RWPE2 (cell line): Measurements from ENCODE around the gene LSS.

Source experiments
- ATAC-seq: fragments of 200-7000 bp; cut with Tn5 transposase; 3 replicates; pipeline ENCODE4 v1.9.1; 2021; ENCODE audit warnings: low read depth
- DNase-seq: peaks from one replicate; pipeline ENCODE4 v3.0.0-alpha.2; 2020; ENCODE audit warnings: low spot score
- H3K27ac ChIP-seq: fragments of 450-650 bp; 2 replicates; pipeline ENCODE4 v1.5.1; 2017; ENCODE audit warnings: mild to moderate bottlenecking; ENCODE audit not compliant: poor library complexity, severe bottlenecking
- H3K27me3 ChIP-seq: fragments of 250-450 bp; sonication (Bioruptor Pico); 2 replicates; pipeline ENCODE4 v1.5.1; 2021; ENCODE audit warnings: mild to moderate bottlenecking, moderate library complexity; ENCODE audit not compliant: insufficient read depth, poor library complexity, severe bottlenecking
- H3K36me3 ChIP-seq: fragments of 250-450 bp; sonication (Bioruptor Pico); 2 replicates; pipeline ENCODE4 v1.5.1; 2020; ENCODE audit warnings: low read depth, mild to moderate bottlenecking, moderate library complexity
- H3K4me1 ChIP-seq: fragments of 250-450 bp; sonication (Bioruptor Pico); 2 replicates; pipeline ENCODE4 v1.5.1; 2021; ENCODE audit warnings: mild to moderate bottlenecking, moderate library complexity; ENCODE audit not compliant: insufficient read depth, poor library complexity, severe bottlenecking
- H3K4me3 ChIP-seq: fragments of 250-450 bp; sonication (Bioruptor Pico); 2 replicates; pipeline ENCODE4 v1.5.1; 2021; ENCODE audit warnings: mild to moderate bottlenecking, moderate library complexity; ENCODE audit not compliant: severe bottlenecking
- H3K9me3 ChIP-seq: fragments of 250-450 bp; sonication (Bioruptor Pico); 2 replicates; pipeline ENCODE4 v1.5.1; 2021; ENCODE audit warnings: mild to moderate bottlenecking, moderate library complexity; ENCODE audit not compliant: severe bottlenecking
- TF ChIP-seq, protein P1 (sequence below): fragments of 450-650 bp; IDR thresholded peaks from one replicate; pipeline ENCODE4 v1.5.1; 2017; ENCODE audit warnings: mild to moderate bottlenecking, moderate library complexity; ENCODE audit not compliant: poor library complexity, severe bottlenecking

The LSS gene

DNA sequence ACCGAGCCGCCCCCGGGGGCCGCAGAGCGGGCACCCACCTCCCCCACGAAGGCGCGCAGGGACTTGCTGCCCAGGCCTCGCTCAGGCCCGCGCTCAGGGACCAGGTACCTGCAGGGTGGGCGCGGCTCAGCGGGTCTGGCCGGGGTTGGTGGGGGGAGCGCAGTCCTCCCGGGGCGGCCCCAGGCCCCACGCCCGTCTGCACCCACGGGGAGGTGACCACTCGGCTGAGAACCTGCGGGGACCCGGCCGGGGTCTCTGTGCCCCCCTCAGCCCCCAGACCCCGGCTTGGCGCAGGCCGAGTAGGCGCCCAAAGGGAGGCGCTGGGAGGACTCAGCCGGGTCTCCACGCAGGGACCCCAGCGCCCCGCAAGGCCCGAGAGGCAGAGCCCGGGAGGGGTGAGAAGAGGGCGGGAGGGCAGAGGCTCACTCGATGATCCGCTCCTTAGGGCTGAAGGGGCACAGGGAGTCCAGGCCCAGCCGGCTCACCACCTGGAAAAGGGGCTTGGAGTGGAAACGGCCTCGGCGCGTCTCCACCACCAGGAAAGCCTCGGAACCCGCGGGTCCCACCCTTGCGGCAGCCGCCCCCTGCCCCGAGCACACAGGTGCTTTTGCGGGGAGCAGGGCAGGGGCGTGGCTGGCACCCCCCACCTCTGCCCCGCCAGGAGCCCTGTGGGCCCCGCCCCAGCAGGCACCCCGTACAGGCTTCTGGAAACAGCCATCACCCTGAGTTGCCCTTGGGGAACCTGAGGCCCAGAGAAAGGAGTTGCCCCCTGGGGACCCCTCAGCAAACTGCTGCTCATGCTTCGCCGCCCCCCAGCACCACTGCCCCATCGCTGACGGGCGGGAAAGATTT, 82.5 kb downstream of the LSS start:
- DNase-seq (no peak), ATAC-seq (no peak)
- Histone ChIP-seq H3K36me3 (no peaks in the 10 kb centered on the region), H3K4me3 (no peak overlapping the region), H3K4me1 (peaks cover 3% of the 10 kb centered on the region), H3K9me3 (no peaks in the 10 kb centered on the region), H3K27ac (no peak overlapping the region), H3K27me3 (no peaks in the 10 kb centered on the region)
- TF ChIP-seq, protein P1, sequence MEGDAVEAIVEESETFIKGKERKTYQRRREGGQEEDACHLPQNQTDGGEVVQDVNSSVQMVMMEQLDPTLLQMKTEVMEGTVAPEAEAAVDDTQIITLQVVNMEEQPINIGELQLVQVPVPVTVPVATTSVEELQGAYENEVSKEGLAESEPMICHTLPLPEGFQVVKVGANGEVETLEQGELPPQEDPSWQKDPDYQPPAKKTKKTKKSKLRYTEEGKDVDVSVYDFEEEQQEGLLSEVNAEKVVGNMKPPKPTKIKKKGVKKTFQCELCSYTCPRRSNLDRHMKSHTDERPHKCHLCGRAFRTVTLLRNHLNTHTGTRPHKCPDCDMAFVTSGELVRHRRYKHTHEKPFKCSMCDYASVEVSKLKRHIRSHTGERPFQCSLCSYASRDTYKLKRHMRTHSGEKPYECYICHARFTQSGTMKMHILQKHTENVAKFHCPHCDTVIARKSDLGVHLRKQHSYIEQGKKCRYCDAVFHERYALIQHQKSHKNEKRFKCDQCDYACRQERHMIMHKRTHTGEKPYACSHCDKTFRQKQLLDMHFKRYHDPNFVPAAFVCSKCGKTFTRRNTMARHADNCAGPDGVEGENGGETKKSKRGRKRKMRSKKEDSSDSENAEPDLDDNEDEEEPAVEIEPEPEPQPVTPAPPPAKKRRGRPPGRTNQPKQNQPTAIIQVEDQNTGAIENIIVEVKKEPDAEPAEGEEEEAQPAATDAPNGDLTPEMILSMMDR: no peak

DNA sequence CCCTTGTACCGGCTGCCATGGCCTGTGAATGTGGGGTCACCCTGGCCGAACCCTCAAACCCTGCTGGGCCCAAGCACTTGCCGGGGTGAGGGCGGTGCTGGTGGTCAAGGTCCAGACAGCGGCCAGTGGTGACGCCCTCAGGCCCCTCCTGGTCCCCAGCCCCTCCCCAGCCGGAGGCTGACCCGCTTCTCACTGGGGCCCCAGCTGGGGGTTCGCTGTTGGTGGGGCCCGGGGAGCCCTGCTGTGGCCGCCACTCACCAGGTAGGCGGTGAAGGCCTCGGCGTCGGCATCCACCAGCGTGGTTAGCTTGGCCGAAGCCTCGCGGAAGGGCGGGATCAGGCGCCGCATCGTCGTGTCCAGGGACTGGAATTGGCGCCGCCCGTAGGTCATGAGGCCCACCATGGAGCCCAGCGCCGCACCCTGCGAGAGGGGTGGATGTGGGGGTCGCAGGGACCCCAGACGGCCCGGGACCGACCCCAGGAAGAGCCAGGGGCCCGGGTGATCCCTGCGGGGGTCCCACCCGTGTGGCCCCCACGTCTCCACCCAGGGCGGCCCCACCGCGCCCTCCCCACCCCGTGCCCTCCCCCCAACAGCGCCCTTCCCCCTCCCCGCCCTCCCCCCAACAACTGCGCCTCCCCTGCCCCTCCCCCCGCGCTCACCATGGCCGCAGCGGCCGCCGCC, 83.3 kb downstream of the LSS start:
- ATAC-seq (no peak), DNase-seq (no peak)
- Histone ChIP-seq H3K27me3 (no peaks in the 10 kb centered on the region), H3K9me3 (no peaks in the 10 kb centered on the region), H3K4me1 (peaks cover 3% of the 10 kb centered on the region), H3K27ac (no peak overlapping the region), H3K36me3 (no peaks in the 10 kb centered on the region), H3K4me3 (no peak overlapping the region)
- TF ChIP-seq, protein P1: no peak

DNA sequence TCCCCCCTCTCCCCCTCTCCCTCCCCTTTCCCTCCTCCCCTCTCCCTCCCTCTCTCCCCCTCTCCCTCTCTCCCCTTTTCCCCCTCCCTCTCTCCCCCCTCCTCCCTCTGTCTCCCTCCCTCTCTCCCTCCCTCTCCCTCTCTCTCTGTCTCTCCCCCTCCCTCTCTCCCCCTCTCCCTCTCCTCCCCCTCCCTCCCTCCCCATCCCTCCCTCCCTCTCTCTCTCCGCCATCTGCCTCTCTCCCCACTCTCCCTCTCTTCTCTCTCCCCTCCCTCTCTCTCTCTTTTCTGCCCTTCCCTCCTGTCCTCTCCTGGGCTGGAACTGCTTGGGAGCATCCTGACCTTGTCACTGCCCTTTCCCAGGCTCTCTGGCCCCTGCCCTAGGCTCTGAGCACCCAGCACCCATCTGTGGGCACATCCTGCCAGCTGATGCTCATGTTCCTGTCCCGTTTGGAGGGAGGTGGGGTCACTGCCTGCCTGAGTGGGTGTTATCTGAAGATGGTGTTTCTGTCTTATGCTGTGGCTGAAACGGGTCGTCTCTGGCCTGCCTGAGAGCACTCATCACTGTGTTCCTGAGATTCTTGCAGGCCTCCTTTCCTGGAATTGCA, 84.0 kb downstream of the LSS start:
- TF ChIP-seq, protein P1: no peak
- Histone ChIP-seq H3K4me3 (no peak overlapping the region), H3K36me3 (no peaks in the 10 kb centered on the region), H3K27me3 (no peaks in the 10 kb centered on the region), H3K27ac (no peak overlapping the region), H3K9me3 (no peaks in the 10 kb centered on the region), H3K4me1 (peaks cover 3% of the 10 kb centered on the region)
- ATAC-seq (no peak), DNase-seq (no peak)

DNA sequence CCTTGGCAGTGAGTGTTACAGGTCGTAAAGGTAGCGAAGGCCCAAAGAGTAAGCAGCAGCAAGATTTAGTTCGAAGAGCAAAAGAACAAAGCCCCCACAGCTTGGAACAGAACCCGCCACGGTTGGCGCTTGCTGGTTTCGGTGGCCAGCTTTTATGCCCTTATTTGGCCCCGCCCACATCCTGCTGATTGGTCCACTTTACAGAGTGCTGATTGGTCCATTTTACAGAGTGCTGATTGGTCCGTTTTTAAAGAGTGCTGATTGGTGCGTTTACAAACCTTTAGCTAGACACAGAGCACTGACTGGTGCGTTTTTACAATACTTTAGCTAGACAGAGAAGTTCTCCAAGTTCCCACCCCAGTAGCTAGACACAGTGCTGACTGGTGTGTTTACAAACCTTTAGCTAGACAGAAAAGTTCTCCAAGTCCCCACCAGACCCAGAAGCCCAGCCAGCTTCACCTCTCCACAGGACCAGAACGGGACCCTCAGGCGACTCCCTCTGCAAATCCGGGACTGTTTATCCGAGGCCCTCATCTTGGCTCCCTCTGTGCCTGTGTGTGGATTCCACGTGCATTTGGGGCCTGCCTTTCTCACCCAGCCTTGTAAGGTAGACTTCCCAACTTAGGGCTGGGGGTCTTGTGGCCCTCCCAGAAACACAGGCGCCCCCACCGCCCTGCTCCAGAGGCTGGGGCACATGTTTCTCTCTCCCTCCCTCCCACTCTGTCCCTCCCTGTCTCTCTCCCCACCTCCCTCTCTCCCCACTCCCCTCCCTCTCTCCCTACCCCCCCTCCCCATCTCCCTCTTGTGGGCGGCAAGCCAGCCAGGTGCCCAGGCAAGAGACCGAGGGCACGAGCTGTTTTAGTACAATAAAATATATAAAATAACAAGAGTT, 85.7 kb downstream of the LSS start:
- Histone ChIP-seq H3K9me3 (no peaks in the 10 kb centered on the region), H3K36me3 (no peaks in the 10 kb centered on the region), H3K27me3 (no peaks in the 10 kb centered on the region), H3K4me1 (peaks cover 3% of the 10 kb centered on the region), H3K4me3 (no peak overlapping the region), H3K27ac (no peak overlapping the region)
- no peak for ATAC-seq
- TF ChIP-seq, protein P1: no peak
- DNase-seq: no peak
